Measurements from ENCODE around the gene SCFD2.

SCFD2 gene

DNA sequence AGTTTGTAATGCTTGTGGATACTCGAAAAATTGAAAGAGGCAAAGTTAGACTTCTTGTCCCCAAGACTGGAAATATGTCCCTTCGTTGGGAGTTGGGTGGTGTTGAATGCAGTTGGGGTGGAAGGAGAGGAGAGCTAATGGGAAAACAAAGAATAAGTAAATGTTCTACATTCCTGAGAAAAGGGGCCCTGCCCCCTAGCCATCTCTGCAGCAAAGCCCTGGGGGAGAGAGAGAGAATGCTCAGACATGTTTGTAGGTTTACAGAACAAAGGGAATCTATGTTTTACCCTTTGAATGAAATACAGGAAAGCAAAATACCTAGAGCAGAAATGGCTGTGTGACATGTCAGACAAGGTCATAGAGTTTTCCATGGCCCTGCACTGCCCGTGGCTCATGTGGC, 415.6 kb downstream of the SCFD2 start:
- Histone ChIP-seq H3K9me3 (ENCODE audit: insufficient read depth, low read length) (no peaks in the 10 kb centered on the region), H3K27me3 (ENCODE audit: low read depth, low read length) (no peaks in the 10 kb centered on the region), H3K4me2 (ENCODE audit: low read length) (no peak overlapping the region), H3K9ac (ENCODE audit: low read length) (no peak overlapping the region), H3K79me2 (ENCODE audit: low read length) (no peaks in the 10 kb centered on the region), H3K4me1 (ENCODE audit: low read length) (no peaks in the 10 kb centered on the region), H3K27ac (ENCODE audit: low read length) (no peak overlapping the region), H3K36me3 (replicated peaks; ENCODE audit: low read depth, low read length) (no peaks in the 10 kb centered on the region), H2AFZ (ENCODE audit: low read depth, low read length) (no peak overlapping the region), H3K4me3 (ENCODE audit: low read length) (no peak overlapping the region), H4K20me1 (ENCODE audit: insufficient read depth, low read length) (no peaks in the 10 kb centered on the region)
- TF ChIP-seq, protein P1, sequence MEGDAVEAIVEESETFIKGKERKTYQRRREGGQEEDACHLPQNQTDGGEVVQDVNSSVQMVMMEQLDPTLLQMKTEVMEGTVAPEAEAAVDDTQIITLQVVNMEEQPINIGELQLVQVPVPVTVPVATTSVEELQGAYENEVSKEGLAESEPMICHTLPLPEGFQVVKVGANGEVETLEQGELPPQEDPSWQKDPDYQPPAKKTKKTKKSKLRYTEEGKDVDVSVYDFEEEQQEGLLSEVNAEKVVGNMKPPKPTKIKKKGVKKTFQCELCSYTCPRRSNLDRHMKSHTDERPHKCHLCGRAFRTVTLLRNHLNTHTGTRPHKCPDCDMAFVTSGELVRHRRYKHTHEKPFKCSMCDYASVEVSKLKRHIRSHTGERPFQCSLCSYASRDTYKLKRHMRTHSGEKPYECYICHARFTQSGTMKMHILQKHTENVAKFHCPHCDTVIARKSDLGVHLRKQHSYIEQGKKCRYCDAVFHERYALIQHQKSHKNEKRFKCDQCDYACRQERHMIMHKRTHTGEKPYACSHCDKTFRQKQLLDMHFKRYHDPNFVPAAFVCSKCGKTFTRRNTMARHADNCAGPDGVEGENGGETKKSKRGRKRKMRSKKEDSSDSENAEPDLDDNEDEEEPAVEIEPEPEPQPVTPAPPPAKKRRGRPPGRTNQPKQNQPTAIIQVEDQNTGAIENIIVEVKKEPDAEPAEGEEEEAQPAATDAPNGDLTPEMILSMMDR (IDR thresholded peaks at IDR 0.05; ENCODE audit: low read depth, low read length), result no peak
- no peak for TF ChIP-seq EZH2phosphoT487 (IDR thresholded peaks at IDR 0.05; ENCODE audit: low read depth)

DNA sequence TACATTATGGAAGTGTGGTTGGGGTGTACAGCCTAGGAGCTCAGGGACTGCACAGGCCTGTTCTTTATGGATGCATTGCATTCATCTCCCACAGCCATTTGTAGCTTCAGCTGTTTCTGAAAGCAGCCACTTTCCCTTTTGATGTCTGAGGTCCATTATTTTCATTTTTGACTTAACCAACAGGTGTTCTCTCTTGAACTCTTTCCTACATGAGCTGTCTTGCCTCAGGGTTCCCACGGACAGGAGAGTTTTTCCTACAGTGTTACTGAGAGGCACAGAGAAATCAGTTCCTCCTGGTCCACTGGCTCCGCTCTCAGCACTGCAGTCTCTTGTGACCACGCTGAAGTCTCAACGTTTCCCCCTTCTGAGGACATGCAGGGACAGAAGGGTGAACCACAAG, 416.5 kb downstream of the SCFD2 start:
- Histone ChIP-seq H3K79me2 (ENCODE audit: low read length) (no peaks in the 10 kb centered on the region), H3K27me3 (ENCODE audit: low read depth, low read length) (no peaks in the 10 kb centered on the region), H3K4me1 (ENCODE audit: low read length) (no peaks in the 10 kb centered on the region), H3K27ac (ENCODE audit: low read length) (no peak overlapping the region), H4K20me1 (ENCODE audit: insufficient read depth, low read length) (no peaks in the 10 kb centered on the region), H2AFZ (ENCODE audit: low read depth, low read length) (no peak overlapping the region), H3K9me3 (ENCODE audit: insufficient read depth, low read length) (no peaks in the 10 kb centered on the region), H3K36me3 (replicated peaks; ENCODE audit: low read depth, low read length) (no peaks in the 10 kb centered on the region), H3K9ac (ENCODE audit: low read length) (no peak overlapping the region), H3K4me3 (ENCODE audit: low read length) (no peak overlapping the region), H3K4me2 (ENCODE audit: low read length) (no peak overlapping the region)
- no peak for TF ChIP-seq EZH2phosphoT487 (IDR thresholded peaks at IDR 0.05; ENCODE audit: low read depth)
- TF ChIP-seq, protein P1 (IDR thresholded peaks at IDR 0.05; ENCODE audit: low read depth, low read length), result no peak

DNA sequence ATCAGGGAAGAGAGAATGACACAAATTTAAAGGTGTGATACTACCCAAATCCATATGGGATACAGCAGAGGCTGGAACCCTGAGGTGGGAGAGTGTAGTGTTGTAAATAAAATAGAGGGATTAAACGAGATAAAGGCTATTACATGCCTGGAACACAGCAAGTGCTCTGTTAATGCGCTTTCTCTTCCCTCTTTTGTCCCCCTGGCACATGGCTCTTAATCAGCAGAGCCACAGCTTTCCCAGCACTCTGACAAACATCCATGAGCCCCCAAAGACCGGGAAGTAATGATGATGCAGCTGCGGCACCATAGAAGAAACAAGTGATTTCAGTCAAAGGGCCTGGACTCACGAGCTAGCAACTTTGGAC, 417.8 kb downstream of the SCFD2 start:
- Histone ChIP-seq H3K27ac (ENCODE audit: low read length) (no peak overlapping the region), H3K27me3 (ENCODE audit: low read depth, low read length) (no peaks in the 10 kb centered on the region), H3K4me1 (ENCODE audit: low read length) (no peaks in the 10 kb centered on the region), H3K79me2 (ENCODE audit: low read length) (no peaks in the 10 kb centered on the region), H3K4me3 (ENCODE audit: low read length) (no peak overlapping the region), H3K9me3 (ENCODE audit: insufficient read depth, low read length) (no peaks in the 10 kb centered on the region), H4K20me1 (ENCODE audit: insufficient read depth, low read length) (no peaks in the 10 kb centered on the region), H3K4me2 (ENCODE audit: low read length) (no peak overlapping the region), H3K36me3 (replicated peaks; ENCODE audit: low read depth, low read length) (no peaks in the 10 kb centered on the region), H2AFZ (ENCODE audit: low read depth, low read length) (no peak overlapping the region), H3K9ac (ENCODE audit: low read length) (no peak overlapping the region)
- TF ChIP-seq, protein P1 (IDR thresholded peaks at IDR 0.05; ENCODE audit: low read depth, low read length), result no peak
- no peak for TF ChIP-seq EZH2phosphoT487 (IDR thresholded peaks at IDR 0.05; ENCODE audit: low read depth)

DNA sequence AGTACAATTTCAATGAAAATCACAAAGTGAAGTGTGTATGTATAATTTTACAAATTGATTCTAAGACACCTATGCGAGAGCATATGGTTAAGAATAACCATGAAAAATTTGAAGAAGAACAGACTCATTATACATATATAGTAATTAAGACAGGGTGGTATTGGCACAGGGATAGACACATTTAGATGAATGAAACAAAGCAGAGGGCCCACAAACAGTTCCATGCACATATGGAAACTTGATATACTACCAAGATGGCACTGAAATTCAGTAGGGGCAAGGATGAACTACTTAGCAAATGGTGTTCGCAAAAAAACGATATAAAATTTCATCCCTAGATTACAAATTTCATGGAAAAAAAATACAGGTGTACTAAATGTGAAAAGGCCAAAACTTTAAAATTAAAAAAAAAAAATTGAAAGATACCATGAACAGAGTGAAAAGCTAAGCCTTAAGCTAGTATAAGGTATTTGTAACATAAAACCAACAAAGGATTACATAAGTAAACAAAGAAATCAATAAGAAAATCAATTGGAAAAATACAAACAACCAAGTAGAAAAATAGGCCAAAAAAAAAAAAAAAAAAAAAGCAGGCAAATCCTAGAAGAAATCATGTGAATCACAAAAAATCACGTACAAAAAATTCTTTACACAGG, 418.3 kb downstream of the SCFD2 start:
- Histone ChIP-seq H4K20me1 (ENCODE audit: insufficient read depth, low read length) (no peaks in the 10 kb centered on the region), H3K4me1 (ENCODE audit: low read length) (no peaks in the 10 kb centered on the region), H3K36me3 (replicated peaks; ENCODE audit: low read depth, low read length) (no peaks in the 10 kb centered on the region), H3K9ac (ENCODE audit: low read length) (no peak overlapping the region), H3K9me3 (ENCODE audit: insufficient read depth, low read length) (no peaks in the 10 kb centered on the region), H3K79me2 (ENCODE audit: low read length) (no peaks in the 10 kb centered on the region), H2AFZ (ENCODE audit: low read depth, low read length) (no peak overlapping the region), H3K27ac (ENCODE audit: low read length) (no peak overlapping the region), H3K4me3 (ENCODE audit: low read length) (no peak overlapping the region), H3K27me3 (ENCODE audit: low read depth, low read length) (no peaks in the 10 kb centered on the region), H3K4me2 (ENCODE audit: low read length) (no peak overlapping the region)
- TF ChIP-seq, protein P1 (IDR thresholded peaks at IDR 0.05; ENCODE audit: low read depth, low read length), result no peak
- TF ChIP-seq EZH2phosphoT487 (IDR thresholded peaks at IDR 0.05; ENCODE audit: low read depth), result no peak
